ENCODE data around the gene GAS1. TPM values are rescaled to one million over a fixed set of nuclear protein-coding genes. Genes with fewer than 3 reads are reported as not detected.

The GAS1 gene
- total RNA-seq, 1 donor from 2014 or later: 605 TPM

DNA sequence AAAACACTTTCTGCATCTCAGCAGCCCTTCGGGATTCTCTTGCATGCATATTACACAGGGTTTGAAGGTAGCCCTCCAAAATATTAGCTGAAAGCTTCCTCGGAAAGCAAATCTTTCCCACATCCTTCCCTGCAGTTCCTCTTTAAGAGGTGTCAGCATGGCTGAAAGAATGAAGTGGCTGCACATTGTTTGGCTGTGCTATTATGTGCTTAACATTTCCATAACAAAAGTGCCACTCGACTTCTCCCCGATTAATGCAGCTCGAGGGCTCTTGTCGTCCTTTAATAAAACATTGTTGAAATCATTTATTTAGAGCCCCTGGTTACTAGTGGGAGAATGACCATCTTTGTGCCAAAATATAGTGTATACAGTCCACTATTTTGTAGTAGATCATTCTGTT is 6.5 kb downstream of the GAS1 start:
- intact Hi-C loops (cut with DNase I): no loop called here
- peaks cover 0 to 12% of the 10 kb centered on the region in 2 donors for H3K4me1 ChIP-seq
- H3K27ac ChIP-seq: no peak overlapping the region
- no peaks in the 10 kb centered on the region for H3K9me3 ChIP-seq
- no peak for DNase-seq (ENCODE audit: low spot score in 2 of 2)
- no peak overlapping the region for H3K4me3 ChIP-seq
- no peaks in the 10 kb centered on the region for H3K27me3 ChIP-seq
- no peaks in the 10 kb centered on the region for H3K36me3 ChIP-seq
- TF ChIP-seq, protein P1, sequence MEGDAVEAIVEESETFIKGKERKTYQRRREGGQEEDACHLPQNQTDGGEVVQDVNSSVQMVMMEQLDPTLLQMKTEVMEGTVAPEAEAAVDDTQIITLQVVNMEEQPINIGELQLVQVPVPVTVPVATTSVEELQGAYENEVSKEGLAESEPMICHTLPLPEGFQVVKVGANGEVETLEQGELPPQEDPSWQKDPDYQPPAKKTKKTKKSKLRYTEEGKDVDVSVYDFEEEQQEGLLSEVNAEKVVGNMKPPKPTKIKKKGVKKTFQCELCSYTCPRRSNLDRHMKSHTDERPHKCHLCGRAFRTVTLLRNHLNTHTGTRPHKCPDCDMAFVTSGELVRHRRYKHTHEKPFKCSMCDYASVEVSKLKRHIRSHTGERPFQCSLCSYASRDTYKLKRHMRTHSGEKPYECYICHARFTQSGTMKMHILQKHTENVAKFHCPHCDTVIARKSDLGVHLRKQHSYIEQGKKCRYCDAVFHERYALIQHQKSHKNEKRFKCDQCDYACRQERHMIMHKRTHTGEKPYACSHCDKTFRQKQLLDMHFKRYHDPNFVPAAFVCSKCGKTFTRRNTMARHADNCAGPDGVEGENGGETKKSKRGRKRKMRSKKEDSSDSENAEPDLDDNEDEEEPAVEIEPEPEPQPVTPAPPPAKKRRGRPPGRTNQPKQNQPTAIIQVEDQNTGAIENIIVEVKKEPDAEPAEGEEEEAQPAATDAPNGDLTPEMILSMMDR (IDR thresholded peaks at IDR 0.05): no peak

DNA sequence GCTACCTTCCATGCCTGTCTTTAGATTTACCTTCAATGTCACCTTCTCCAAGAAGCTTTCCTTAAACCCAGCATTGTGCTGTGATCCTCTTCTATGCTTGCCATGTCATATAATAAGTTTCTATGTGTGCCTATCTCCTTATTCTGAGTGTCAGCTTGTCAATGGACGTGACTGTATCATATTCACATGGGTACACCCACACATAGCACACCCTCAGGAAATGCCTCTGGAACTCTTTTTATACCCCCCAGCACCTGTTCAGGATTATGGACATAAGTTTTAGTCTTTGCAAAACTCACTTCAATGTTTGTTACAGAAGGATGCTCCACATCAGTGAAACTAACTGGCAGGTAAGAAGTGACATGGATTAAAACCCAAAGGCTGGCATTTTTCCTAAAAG is 7.4 kb downstream of the GAS1 start:
- Histone ChIP-seq H3K4me1 (peaks cover 0 to 12% of the 10 kb centered on the region in 2 donors), H3K27ac (no peak overlapping the region), H3K36me3 (no peaks in the 10 kb centered on the region), H3K4me3 (no peak overlapping the region), H3K27me3 (no peaks in the 10 kb centered on the region), H3K9me3 (no peaks in the 10 kb centered on the region)
- intact Hi-C loops (cut with DNase I): no loop called here
- TF ChIP-seq, protein P1 (IDR thresholded peaks at IDR 0.05): no peak
- DNase-seq (ENCODE audit: low spot score in 2 of 2): no peak

- H3K27me3 ChIP-seq: no peaks in the 10 kb centered on the region
- H3K9me3 ChIP-seq: no peaks in the 10 kb centered on the region
- peaks cover 0 to 6% of the 10 kb centered on the region in 2 donors for H3K4me1 ChIP-seq
- H3K4me3 ChIP-seq: no peak overlapping the region
- intact Hi-C loops (cut with DNase I): no loop called here
- H3K36me3 ChIP-seq: no peaks in the 10 kb centered on the region
- TF ChIP-seq, protein P1 (IDR thresholded peaks at IDR 0.05): no peak
- DNase-seq (ENCODE audit: low spot score in 2 of 2): no peak
- no peak overlapping the region for H3K27ac ChIP-seq
Observed at GRCh38 chr9:86939321-86939720, 8.0 kb downstream of the GAS1 start.

DNA sequence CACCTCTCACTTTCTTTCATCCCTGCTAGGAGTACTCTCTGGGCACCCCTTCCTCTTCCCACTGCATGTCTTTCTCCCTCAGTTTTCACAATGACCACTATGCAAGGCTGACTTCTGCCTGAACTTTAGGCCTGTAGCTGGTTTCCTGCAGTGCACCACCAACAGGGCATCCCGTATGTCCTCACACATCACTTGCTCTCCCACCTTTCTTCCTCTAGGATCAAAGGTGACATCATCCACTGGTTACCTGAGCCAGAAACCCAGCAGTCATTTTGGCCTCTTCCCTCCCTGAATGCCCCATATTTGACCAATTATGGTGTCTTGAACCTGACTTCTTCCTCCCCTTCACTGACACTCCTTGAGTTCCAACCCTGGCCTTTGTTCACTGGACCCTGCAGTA is 8.5 kb downstream of the GAS1 start:
- H3K36me3 ChIP-seq: no peaks in the 10 kb centered on the region
- H3K9me3 ChIP-seq: no peaks in the 10 kb centered on the region
- no peak overlapping the region for H3K27ac ChIP-seq
- TF ChIP-seq, protein P1 (IDR thresholded peaks at IDR 0.05): no peak
- intact Hi-C loops (cut with DNase I): no loop called here
- no peaks in the 10 kb centered on the region for H3K27me3 ChIP-seq
- no peak for DNase-seq (ENCODE audit: low spot score in 2 of 2)
- H3K4me3 ChIP-seq: no peak overlapping the region
- H3K4me1 ChIP-seq: peaks cover 0 to 1% of the 10 kb centered on the region in 2 donors

DNA sequence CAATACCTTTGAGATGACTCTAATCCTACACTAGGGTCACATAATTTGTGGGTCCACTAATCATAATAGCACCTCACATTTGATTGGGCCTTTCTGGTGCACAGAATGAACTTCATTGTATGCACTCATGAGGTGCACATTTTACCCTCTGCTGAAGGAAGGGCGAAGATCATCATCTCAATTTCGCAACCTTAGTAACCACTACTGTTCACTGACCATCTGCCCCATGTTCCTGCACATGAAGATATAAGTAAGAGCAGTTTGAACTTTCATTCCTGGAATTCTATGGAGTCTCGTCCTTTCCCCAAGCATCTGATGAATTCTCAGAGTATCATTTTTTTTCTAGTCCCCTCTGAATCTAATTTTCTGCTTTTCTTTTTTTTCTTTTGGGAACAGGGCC is 21.2 kb downstream of the GAS1 start:
- Histone ChIP-seq H3K27ac (no peak overlapping the region), H3K36me3 (no peaks in the 10 kb centered on the region), H3K9me3 (no peaks in the 10 kb centered on the region), H3K27me3 (no peaks in the 10 kb centered on the region), H3K4me3 (no peak overlapping the region), H3K4me1 (no peaks in the 10 kb centered on the region)
- TF ChIP-seq, protein P1 (IDR thresholded peaks at IDR 0.05): no peak
- intact Hi-C loops (cut with DNase I): no loop called here
- no peak for DNase-seq (ENCODE audit: low spot score in 2 of 2)

- Histone ChIP-seq H3K27me3 (no peaks in the 10 kb centered on the region), H3K9me3 (no peaks in the 10 kb centered on the region), H3K4me1 (no peaks in the 10 kb centered on the region), H3K27ac (no peak overlapping the region), H3K36me3 (no peaks in the 10 kb centered on the region), H3K4me3 (no peak overlapping the region)
- intact Hi-C loops (cut with DNase I): no loop called here
- DNase-seq (ENCODE audit: low spot score in 2 of 2): no peak
- TF ChIP-seq, protein P1 (IDR thresholded peaks at IDR 0.05): no peak
Observed at GRCh38 chr9:86925686-86926085, 21.6 kb downstream of the GAS1 start.
